Cardiac septum (tissue), 1 donor: ENCODE measurements around the gene ZNF135. TPM values are rescaled to one million over a fixed set of nuclear protein-coding genes. Genes with fewer than 3 reads are reported as not detected.

Experiments
- DNase-seq: peaks from one replicate; pipeline ENCODE4 v3.0.0-alpha.2; 2020; ENCODE audit warnings: low spot score
- intact Hi-C: fragments of 100-400 bp; cut with DNase I; formaldehyde crosslinking; loops from one replicate; pipeline ENCODE4 v1.14.0; 2022
- total RNA-seq: library from RNA; stranded (reverse); fragmentation: NEBNext Ultra II Directional; extraction: Animal tissue kit (Norgen Biotek cat#: 25700); gene quantifications from one replicate; pipeline ENCODE4 v1.2.1, GENCODE V29; 2021
- donor health status: DM: no; HTN: no; CAD: no.

Gene ZNF135
- total RNA-seq, 1 donor from 2014 or later, result 4.2 TPM

- DNase-seq, result no peak
- intact Hi-C loops, result no loop called here
Observed at GRCh38 chr19:58086825-58087710, 28.0 kb downstream of the ZNF135 start.

GRCh38 chr19:58088521-58089052, 29.5 kb downstream of the ZNF135 start:
- DNase-seq, result no peak
- intact Hi-C loops, result no loop called here

- no peak for DNase-seq
- intact Hi-C loops, result no loop called here
Observed at GRCh38 chr19:58089846-58090245, 30.8 kb downstream of the ZNF135 start.

- intact Hi-C loops, result no loop called here
- no peak for DNase-seq
Observed at GRCh38 chr19:58091251-58091995, 32.3 kb downstream of the ZNF135 start.

- intact Hi-C loops, result no loop called here
- no peak for DNase-seq
Observed at GRCh38 chr19:58093071-58093470, 34.0 kb downstream of the ZNF135 start.

GRCh38 chr19:58095328-58095727, 36.2 kb downstream of the ZNF135 start:
- DNase-seq, result no peak
- intact Hi-C loops, result no loop called here

- intact Hi-C loops, result no loop called here
- DNase-seq, result no peak
Observed at GRCh38 chr19:58096884-58097283, 37.8 kb downstream of the ZNF135 start.

GRCh38 chr19:58097349-58097748, 38.3 kb downstream of the ZNF135 start:
- no peak for DNase-seq
- intact Hi-C loops, result no loop called here

- intact Hi-C loops, result no loop called here
- DNase-seq, result peak; percentile 96
Observed at GRCh38 chr19:58097781-58098681, 38.9 kb downstream of the ZNF135 start, which contains the start of gene ZSCAN18. Gene ZSCAN18, minus strand, starts transcription at chr19:58098231. Its CDS starts 7,964 bp downstream, at chr19:58090267.

- no peak for DNase-seq
- intact Hi-C loops, result no loop called here
Observed at GRCh38 chr19:58098682-58098998, 39.6 kb downstream of the ZNF135 start.

GRCh38 chr19:58107778-58108545, 48.9 kb downstream of the ZNF135 start:
- DNase-seq, result no peak
- intact Hi-C loops, result no loop called here

GRCh38 chr19:58108546-58108817, 49.4 kb downstream of the ZNF135 start:
- no peak for DNase-seq
- intact Hi-C loops, result no loop called here

- intact Hi-C loops, result no loop called here
- DNase-seq, result no peak
Observed at GRCh38 chr19:58117841-58118575, 58.9 kb downstream of the ZNF135 start.

GRCh38 chr19:58118979-58119733, 60.1 kb downstream of the ZNF135 start:
- intact Hi-C loops, result no loop called here
- no peak for DNase-seq
